Neural cell (in vitro differentiated cells): ENCODE data around the gene PFKFB3. TPM values are rescaled to one million over a fixed set of nuclear protein-coding genes. Genes with fewer than 3 reads are reported as not detected.

Experiments used
- H2AFZ ChIP-seq: fragments of 200-600, 300-800 bp; sonication (generic), shearing (Covaris generic); 2 replicates; pipeline ENCODE4 v1.6.0; 2014; ENCODE audit warnings: low read depth, mild to moderate bottlenecking, antibody characterized with exemption, low read length, moderate library complexity
- H3F3A ChIP-seq: fragments of 200-600 bp; shearing (Covaris generic); 2 replicates; pipeline ENCODE4 v1.6.1; 2016; ENCODE audit warnings: mild to moderate bottlenecking, moderate library complexity, mixed read lengths, antibody characterized with exemption, low read length; ENCODE audit not compliant: insufficient read depth, poor library complexity, severe bottlenecking
- H3K27ac ChIP-seq: fragments of 200-600, 300-800 bp; sonication (generic), shearing (Covaris generic); 2 replicates; pipeline ENCODE4 v1.5.1; 2014; ENCODE audit warnings: mild to moderate bottlenecking, low read length, moderate library complexity
- H3K27me3 ChIP-seq: fragments of 300-800, 200-600 bp; sonication (generic), shearing (Covaris generic); 2 replicates; pipeline ENCODE4 v1.6.0; 2014; ENCODE audit warnings: mild to moderate bottlenecking, low read depth, low read length, moderate library complexity; ENCODE audit not compliant: insufficient read depth
- H3K36me3 ChIP-seq: fragments of 300-800, 200-600 bp; sonication (generic), shearing (Covaris generic); 2 replicates; pipeline ENCODE4 v1.5.1; 2014; ENCODE audit warnings: mild to moderate bottlenecking, antibody characterized with exemption, low read length, moderate library complexity; ENCODE audit not compliant: insufficient read depth
- H3K4me2 ChIP-seq: fragments of 300-800, 200-600 bp; sonication (generic), shearing (Covaris generic); 2 replicates; pipeline ENCODE4 v1.6.0; 2014; ENCODE audit warnings: mild to moderate bottlenecking, low read length
- H3K4me3 ChIP-seq: fragments of 300-800, 200-600 bp; sonication (generic), shearing (Covaris generic); 2 replicates; pipeline ENCODE4 v1.5.1; 2014; ENCODE audit warnings: mild to moderate bottlenecking, low read length, moderate library complexity
- H3K79me2 ChIP-seq: fragments of 200-600 bp; shearing (Covaris generic); replicated peaks from 2 replicates; pipeline ENCODE4 v1.6.0; 2014; ENCODE audit warnings: mild to moderate bottlenecking, low read length, moderate library complexity; ENCODE audit not compliant: insufficient read depth
- H3K9ac ChIP-seq: fragments of 300-800, 200-600 bp; sonication (generic), shearing (Covaris generic); 2 replicates; pipeline ENCODE4 v1.6.1; 2016; ENCODE audit warnings: mild to moderate bottlenecking, low read length, mixed read lengths
- H3K9me2 ChIP-seq: fragments of 200-600 bp; shearing (Covaris generic); 2 replicates; pipeline ENCODE4 v1.6.1; 2016; ENCODE audit warnings: mild to moderate bottlenecking, low read length, mixed read lengths; ENCODE audit not compliant: insufficient read depth
- H3K9me3 ChIP-seq: fragments of 200-600, 300-800 bp; sonication (generic), shearing (Covaris generic); 2 replicates; pipeline ENCODE4 v1.6.1; 2016; ENCODE audit warnings: mild to moderate bottlenecking, mixed run types, low read length, moderate library complexity, mixed read lengths
- H4K20me1 ChIP-seq: fragments of 200-600 bp; shearing (Covaris generic); 2 replicates; pipeline ENCODE4 v1.6.1; 2016; ENCODE audit warnings: mild to moderate bottlenecking, mixed run types; ENCODE audit not compliant: insufficient read depth
- EP300 ChIP-seq: fragments of 450-650 bp; conservative IDR thresholded peaks from 2 replicates; pipeline ENCODE4 v1.6.1; 2014; ENCODE audit warnings: antibody characterized with exemption, mild to moderate bottlenecking, moderate library complexity; ENCODE audit not compliant: poor library complexity, severe bottlenecking
- EZH2 ChIP-seq: fragments of 200-600, 300-800 bp; shearing (Covaris generic), sonication (generic); IDR thresholded peaks from 2 replicates; pipeline ENCODE4 v1.6.1; 2014; ENCODE audit warnings: antibody characterized with exemption, low read length, borderline replicate concordance, mild to moderate bottlenecking; ENCODE audit not compliant: insufficient read depth, poor library complexity, severe bottlenecking
- MXI1 ChIP-seq: fragments of 450-650 bp; conservative IDR thresholded peaks from 2 replicates; pipeline ENCODE4 v1.6.1; 2014; ENCODE audit warnings: antibody characterized with exemption, mild to moderate bottlenecking; ENCODE audit not compliant: poor library complexity, severe bottlenecking
- POLR2AphosphoS5 ChIP-seq: IDR thresholded peaks from 2 replicates; pipeline ENCODE4 v1.6.1; 2012
- RAD21 ChIP-seq: fragments of 450-650 bp; conservative IDR thresholded peaks from 2 replicates; pipeline ENCODE4 v1.6.1; 2014; ENCODE audit warnings: antibody characterized with exemption, mild to moderate bottlenecking, moderate library complexity
- SMC3 ChIP-seq: fragments of 450-650 bp; conservative IDR thresholded peaks from 2 replicates; pipeline ENCODE4 v1.6.1; 2014; ENCODE audit warnings: antibody characterized with exemption, mild to moderate bottlenecking, moderate library complexity; ENCODE audit not compliant: poor library complexity
- TAF1 ChIP-seq: IDR thresholded peaks from 2 replicates; pipeline ENCODE4 v1.6.1; 2012; ENCODE audit warnings: low read depth
- polyA plus RNA-seq: library from polyadenylated mRNA; depleted of rRNA; stranded (reverse); fragments of >200 nt; gene quantifications from 2 replicates; pipeline ENCODE4 v1.2.3, GENCODE V29; 2014
- TF ChIP-seq, protein P1 (sequence below): IDR thresholded peaks from 2 replicates; pipeline ENCODE4 v1.6.1; 2012; ENCODE audit warnings: borderline replicate concordance
- TF ChIP-seq, protein P2 (sequence below): fragments of 450-650 bp; IDR thresholded peaks from 2 replicates; pipeline ENCODE4 v1.5.1; 2014; ENCODE audit warnings: antibody characterized with exemption, mild to moderate bottlenecking, moderate library complexity; ENCODE audit not compliant: poor library complexity, severe bottlenecking

Gene PFKFB3
- polyA plus RNA-seq, 1 donor from 2014 or later = 33.4 TPM

DNA sequence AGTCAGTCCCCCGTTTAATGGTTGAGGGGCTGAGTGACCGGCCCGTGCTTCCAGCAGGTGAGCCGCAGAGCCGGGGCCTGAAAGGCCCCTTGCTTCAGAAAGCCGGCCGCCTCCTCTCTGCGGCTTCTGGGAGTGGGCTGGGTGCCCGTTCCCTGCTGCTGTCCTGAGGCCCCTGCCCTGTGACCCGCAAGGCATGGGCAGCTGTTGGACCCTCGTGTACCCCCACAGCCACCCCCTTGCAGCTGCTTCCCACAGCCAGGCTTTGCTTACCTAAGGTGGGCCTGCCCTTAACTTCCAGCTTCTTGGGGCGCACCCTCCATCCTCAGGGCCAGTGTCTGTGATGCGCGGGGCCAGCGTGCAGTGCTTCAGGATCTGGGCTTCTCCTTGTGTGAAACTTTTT is 26.6 kb downstream of the PFKFB3 start:
- Histone ChIP-seq H3K36me3 (peaks cover 4% of the 10 kb centered on the region), H3K9ac (no peak overlapping the region), H3K4me2 (no peak overlapping the region), H2AFZ (no peak overlapping the region), H3F3A (no peaks in the 10 kb centered on the region), H3K9me3 (no peaks in the 10 kb centered on the region), H3K27ac (no peak overlapping the region), H3K27me3 (no peaks in the 10 kb centered on the region), H3K4me3 (no peak overlapping the region), H3K79me2 (no peaks in the 10 kb centered on the region), H3K9me2 (no peaks in the 10 kb centered on the region), H4K20me1 (no peaks in the 10 kb centered on the region)
- TF ChIP-seq SMC3 = no peak
- no peak for TF ChIP-seq TAF1
- TF ChIP-seq POLR2AphosphoS5 = no peak
- TF ChIP-seq EZH2 = no peak
- no peak for TF ChIP-seq EP300
- TF ChIP-seq, protein P1, sequence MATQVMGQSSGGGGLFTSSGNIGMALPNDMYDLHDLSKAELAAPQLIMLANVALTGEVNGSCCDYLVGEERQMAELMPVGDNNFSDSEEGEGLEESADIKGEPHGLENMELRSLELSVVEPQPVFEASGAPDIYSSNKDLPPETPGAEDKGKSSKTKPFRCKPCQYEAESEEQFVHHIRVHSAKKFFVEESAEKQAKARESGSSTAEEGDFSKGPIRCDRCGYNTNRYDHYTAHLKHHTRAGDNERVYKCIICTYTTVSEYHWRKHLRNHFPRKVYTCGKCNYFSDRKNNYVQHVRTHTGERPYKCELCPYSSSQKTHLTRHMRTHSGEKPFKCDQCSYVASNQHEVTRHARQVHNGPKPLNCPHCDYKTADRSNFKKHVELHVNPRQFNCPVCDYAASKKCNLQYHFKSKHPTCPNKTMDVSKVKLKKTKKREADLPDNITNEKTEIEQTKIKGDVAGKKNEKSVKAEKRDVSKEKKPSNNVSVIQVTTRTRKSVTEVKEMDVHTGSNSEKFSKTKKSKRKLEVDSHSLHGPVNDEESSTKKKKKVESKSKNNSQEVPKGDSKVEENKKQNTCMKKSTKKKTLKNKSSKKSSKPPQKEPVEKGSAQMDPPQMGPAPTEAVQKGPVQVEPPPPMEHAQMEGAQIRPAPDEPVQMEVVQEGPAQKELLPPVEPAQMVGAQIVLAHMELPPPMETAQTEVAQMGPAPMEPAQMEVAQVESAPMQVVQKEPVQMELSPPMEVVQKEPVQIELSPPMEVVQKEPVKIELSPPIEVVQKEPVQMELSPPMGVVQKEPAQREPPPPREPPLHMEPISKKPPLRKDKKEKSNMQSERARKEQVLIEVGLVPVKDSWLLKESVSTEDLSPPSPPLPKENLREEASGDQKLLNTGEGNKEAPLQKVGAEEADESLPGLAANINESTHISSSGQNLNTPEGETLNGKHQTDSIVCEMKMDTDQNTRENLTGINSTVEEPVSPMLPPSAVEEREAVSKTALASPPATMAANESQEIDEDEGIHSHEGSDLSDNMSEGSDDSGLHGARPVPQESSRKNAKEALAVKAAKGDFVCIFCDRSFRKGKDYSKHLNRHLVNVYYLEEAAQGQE = no peak
- TF ChIP-seq, protein P2, sequence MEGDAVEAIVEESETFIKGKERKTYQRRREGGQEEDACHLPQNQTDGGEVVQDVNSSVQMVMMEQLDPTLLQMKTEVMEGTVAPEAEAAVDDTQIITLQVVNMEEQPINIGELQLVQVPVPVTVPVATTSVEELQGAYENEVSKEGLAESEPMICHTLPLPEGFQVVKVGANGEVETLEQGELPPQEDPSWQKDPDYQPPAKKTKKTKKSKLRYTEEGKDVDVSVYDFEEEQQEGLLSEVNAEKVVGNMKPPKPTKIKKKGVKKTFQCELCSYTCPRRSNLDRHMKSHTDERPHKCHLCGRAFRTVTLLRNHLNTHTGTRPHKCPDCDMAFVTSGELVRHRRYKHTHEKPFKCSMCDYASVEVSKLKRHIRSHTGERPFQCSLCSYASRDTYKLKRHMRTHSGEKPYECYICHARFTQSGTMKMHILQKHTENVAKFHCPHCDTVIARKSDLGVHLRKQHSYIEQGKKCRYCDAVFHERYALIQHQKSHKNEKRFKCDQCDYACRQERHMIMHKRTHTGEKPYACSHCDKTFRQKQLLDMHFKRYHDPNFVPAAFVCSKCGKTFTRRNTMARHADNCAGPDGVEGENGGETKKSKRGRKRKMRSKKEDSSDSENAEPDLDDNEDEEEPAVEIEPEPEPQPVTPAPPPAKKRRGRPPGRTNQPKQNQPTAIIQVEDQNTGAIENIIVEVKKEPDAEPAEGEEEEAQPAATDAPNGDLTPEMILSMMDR = no peak
- TF ChIP-seq RAD21 = no peak
- no peak for TF ChIP-seq MXI1

GRCh38 chr10:6229746-6230145 is 27.0 kb downstream of the PFKFB3 start:
- H3K4me3 ChIP-seq = no peak overlapping the region
- H3K9me2 ChIP-seq = no peaks in the 10 kb centered on the region
- no peak overlapping the region for H2AFZ ChIP-seq
- H3K27me3 ChIP-seq = no peaks in the 10 kb centered on the region
- peaks cover 4% of the 10 kb centered on the region for H3K36me3 ChIP-seq
- no peaks in the 10 kb centered on the region for H3K9me3 ChIP-seq
- no peaks in the 10 kb centered on the region for H3F3A ChIP-seq
- TF ChIP-seq SMC3 = no peak
- no peaks in the 10 kb centered on the region for H3K79me2 ChIP-seq
- H4K20me1 ChIP-seq = no peaks in the 10 kb centered on the region
- no peak overlapping the region for H3K4me2 ChIP-seq
- no peak overlapping the region for H3K9ac ChIP-seq
- no peak overlapping the region for H3K27ac ChIP-seq

- Histone ChIP-seq H3K27ac (no peak overlapping the region), H3K4me3 (no peak overlapping the region), H3K36me3 (peaks cover 4% of the 10 kb centered on the region), H3K79me2 (no peaks in the 10 kb centered on the region), H3K27me3 (no peaks in the 10 kb centered on the region), H3F3A (no peaks in the 10 kb centered on the region), H4K20me1 (no peaks in the 10 kb centered on the region), H3K9me3 (no peaks in the 10 kb centered on the region), H3K9me2 (no peaks in the 10 kb centered on the region), H2AFZ (no peak overlapping the region), H3K9ac (no peak overlapping the region), H3K4me2 (no peak overlapping the region)
- TF ChIP-seq EZH2 (no peak), RAD21 (no peak), POLR2AphosphoS5 (no peak)
- TF ChIP-seq, protein P2 = no peak
Observed at GRCh38 chr10:6230315-6230714, 27.6 kb downstream of the PFKFB3 start.
